Left kidney (tissue), 2 donors: ENCODE results near the gene TARS3. TPM values are rescaled to one million over a fixed set of nuclear protein-coding genes. Genes with fewer than 3 reads are reported as not detected.

ENCODE experiments used
- DNase-seq: peaks from one replicate; pipeline ENCODE4 v3.0.0-alpha.2; 2013
- polyA plus RNA-seq: library from polyadenylated mRNA; unstranded; fragments of 120-200 nt; gene quantifications from one replicate; pipeline ENCODE4 v1.2.1, GENCODE V29; 2013; ENCODE audit not compliant: insufficient read length

TARS3 gene
- polyA plus RNA-seq, 1 donor, result 24.3 TPM

DNA sequence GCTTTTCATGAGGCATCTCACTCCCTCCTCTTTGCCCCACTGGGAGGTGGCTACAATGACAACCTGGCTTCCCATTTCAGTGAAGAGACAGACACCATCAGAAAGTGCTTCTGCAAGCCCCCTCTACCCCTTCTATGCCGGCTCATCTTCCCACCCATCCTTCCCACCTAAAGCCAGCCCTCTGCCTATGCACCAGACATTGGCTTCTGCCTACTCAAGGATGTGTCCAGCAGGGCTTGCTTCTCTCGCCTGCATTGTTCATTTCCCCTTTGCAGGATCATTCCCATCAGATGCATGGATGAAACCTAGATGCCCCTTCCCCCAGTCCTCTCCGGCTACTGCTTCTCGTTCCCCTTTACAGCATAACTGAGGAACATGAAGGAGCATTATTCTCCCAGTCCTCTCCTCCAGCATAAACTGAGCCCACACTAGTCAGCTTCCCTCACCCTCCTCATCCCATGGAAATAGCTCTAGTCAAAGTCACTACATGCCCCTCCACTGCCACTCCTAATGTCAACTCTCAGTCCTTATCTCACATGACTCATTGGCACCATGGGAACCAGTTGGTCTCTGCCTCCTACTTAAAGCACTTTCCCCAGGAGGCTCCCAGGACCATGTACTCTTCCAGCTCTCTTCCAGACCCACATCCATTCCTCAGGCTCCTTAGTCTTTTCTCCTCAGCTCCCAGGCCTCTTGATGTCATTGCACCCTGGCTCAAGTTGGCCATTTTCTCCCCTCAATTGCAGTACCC, 120.0 kb downstream of the TARS3 start:
- DNase-seq, result no peak

Other genes with a start within 250 kb of the TARS3 start
- 7.0 TPM for gene PCSK6, start 234.8 kb downstream of the TARS3 start, polyA plus RNA-seq
- 66.0 TPM for gene TM2D3, start 72.1 kb downstream of the TARS3 start, polyA plus RNA-seq
- not detected for gene OR4F6, start 79.0 kb upstream of the TARS3 start, polyA plus RNA-seq
- gene OR4F15, start 87.7 kb upstream of the TARS3 start, polyA plus RNA-seq, result not detected